Measurements from ENCODE around the gene PIANP.

Gene PIANP

DNA sequence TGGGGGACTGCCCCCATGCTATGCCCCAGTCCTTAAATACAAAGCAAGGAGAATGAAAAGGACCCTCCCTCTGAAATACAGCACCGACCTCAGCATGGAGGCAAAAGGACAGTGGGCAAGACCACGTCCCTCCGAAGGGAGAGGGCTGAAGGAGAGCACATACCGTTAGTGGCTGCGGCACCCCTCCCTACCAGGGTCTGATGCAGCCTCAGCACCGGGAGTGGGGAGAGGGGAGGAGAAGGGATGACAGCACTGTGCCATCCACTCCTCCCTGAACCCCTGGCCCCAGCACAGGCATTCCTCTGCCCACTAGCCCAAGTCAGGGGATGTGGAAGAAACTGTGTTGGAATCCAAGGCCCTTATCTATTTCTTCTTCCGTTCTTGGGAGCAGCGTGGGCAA lies 49.8 kb downstream of the PIANP start:
- no peak overlapping the region for H4K8ac ChIP-seq (ENCODE audit: low read depth, low read length)
- H3K4ac ChIP-seq (ENCODE audit: low read length): no peak overlapping the region
- H3K9me3 ChIP-seq (replicated peaks in 1 of 2; ENCODE audit: control insufficient read depth in 2 of 2, insufficient read depth in 1 of 2, low read depth in 1 of 2, low read length in 2 of 2): peaks cover 1 to 14% of the 10 kb centered on the region in 2 donors
- no peak overlapping the region for H2BK5ac ChIP-seq (ENCODE audit: low read length)
- no peak overlapping the region for H3K9ac ChIP-seq (ENCODE audit: low read depth, low read length, poor library complexity)
- H3K14ac ChIP-seq (ENCODE audit: low read length): no peak overlapping the region
- H2AK5ac ChIP-seq (ENCODE audit: low read depth, low read length): no peak overlapping the region
- no peak overlapping the region for H2BK12ac ChIP-seq (ENCODE audit: low read length)
- no peak overlapping the region for H3K4me2 ChIP-seq (ENCODE audit: insufficient read depth, low read length, poor library complexity, severe bottlenecking)
- H3K36me3 ChIP-seq (replicated peaks in 1 of 2; ENCODE audit: control insufficient read depth in 2 of 2, insufficient read depth in 2 of 2, low read length in 2 of 2): peaks cover 28 to 83% of the 10 kb centered on the region in 2 donors
- no peaks in the 10 kb centered on the region for H3K27me3 ChIP-seq (ENCODE audit: control insufficient read depth in 3 of 3, insufficient read depth in 3 of 3, low read depth in 1 of 3, low read length in 3 of 3)
- H3K4me1 ChIP-seq (ENCODE audit: control insufficient read depth in 2 of 2, insufficient read depth in 1 of 2, low read depth in 1 of 2, low read length in 2 of 2): no peaks in the 10 kb centered on the region
- no peak overlapping the region for H2BK120ac ChIP-seq (ENCODE audit: low read depth, low read length)
- H2AFZ ChIP-seq (ENCODE audit: low read length): no peak overlapping the region
- no CpG with 5 or more reads among the region's 8 CpGs for WGBS, 2 donors (ENCODE audit: extremely low coverage in 2 of 2, insufficient read length in 2 of 2, insufficient replicate concordance in 1 of 2)
- H3K79me1 ChIP-seq (ENCODE audit: low read depth, low read length): no peaks in the 10 kb centered on the region
- H3K4me3 ChIP-seq (ENCODE audit: low read length in 2 of 2): peak overlapping the region in 1 of 2 donors; percentile 35
- H4K91ac ChIP-seq (ENCODE audit: low read depth, low read length, poor library complexity): no peak overlapping the region
- no peak overlapping the region for H3K27ac ChIP-seq (replicated peaks; ENCODE audit: low read length)
- DNase-seq (ENCODE audit: low spot score): no peak
- H3K23ac ChIP-seq (ENCODE audit: low read depth, low read length, poor library complexity): no peak overlapping the region
- H2BK15ac ChIP-seq (ENCODE audit: low read length): no peak overlapping the region
- H3K18ac ChIP-seq (ENCODE audit: low read length): no peak overlapping the region

DNA sequence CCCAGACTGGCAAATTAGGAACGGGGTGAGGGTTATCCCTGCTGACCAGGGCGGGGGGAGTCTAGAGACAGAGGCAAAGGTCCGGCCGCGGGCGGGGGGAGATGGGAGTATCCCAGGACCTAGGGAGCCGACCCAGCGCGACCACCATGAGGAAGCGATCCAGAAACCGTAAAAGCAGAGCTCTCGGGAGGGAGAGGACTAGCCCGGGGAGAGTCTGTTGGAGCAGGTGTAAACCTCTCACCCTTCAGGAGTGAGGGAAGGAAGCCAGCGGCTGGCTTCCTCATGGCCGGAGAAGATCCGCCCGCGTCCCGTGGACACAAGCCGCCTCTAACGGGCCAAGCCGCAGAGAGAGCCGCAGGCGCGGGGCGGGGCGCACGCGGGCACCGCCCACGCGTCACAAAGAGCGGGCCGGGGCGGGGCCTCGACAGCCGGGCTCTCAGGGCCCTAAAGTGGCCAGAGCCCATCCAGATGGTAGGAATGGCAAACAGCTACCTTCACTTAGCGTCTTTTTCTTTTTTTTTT lies 53.5 kb downstream of the PIANP start, which contains the start of gene ACRBP:
Gene ACRBP, minus strand, starts transcription at position 350 of the 522 bp plus-strand sequence. Its CDS starts 66 bp downstream, at position 284.
- Histone ChIP-seq H3K27ac (replicated peaks; ENCODE audit: low read length) (no peak within 1 kb of the TSS), H3K18ac (ENCODE audit: low read length) (peak within 1 kb of the TSS; percentile 84), H3K4me3 (ENCODE audit: low read length in 2 of 2) (peak within 1 kb of the TSS in 1 of 2 donors; percentile 68), H3K4me1 (ENCODE audit: control insufficient read depth in 2 of 2, insufficient read depth in 1 of 2, low read depth in 1 of 2, low read length in 2 of 2) (no peaks in the 10 kb centered on the region), H3K79me1 (ENCODE audit: low read depth, low read length) (no peaks in the 10 kb centered on the region), H2AK5ac (ENCODE audit: low read depth, low read length) (peak within 1 kb of the TSS; percentile 47), H3K14ac (ENCODE audit: low read length) (no peak within 1 kb of the TSS), H3K4me2 (ENCODE audit: insufficient read depth, low read length, poor library complexity, severe bottlenecking) (peak within 1 kb of the TSS; percentile 36), H2BK12ac (ENCODE audit: low read length) (no peak within 1 kb of the TSS), H2AFZ (ENCODE audit: low read length) (no peak within 1 kb of the TSS), H3K9me3 (replicated peaks in 1 of 2; ENCODE audit: control insufficient read depth in 2 of 2, insufficient read depth in 1 of 2, low read depth in 1 of 2, low read length in 2 of 2) (peaks cover 4 to 39% of the 10 kb centered on the region in 2 donors), H2BK120ac (ENCODE audit: low read depth, low read length) (no peak within 1 kb of the TSS), H2BK5ac (ENCODE audit: low read length) (no peak within 1 kb of the TSS), H3K9ac (ENCODE audit: low read depth, low read length, poor library complexity) (peak within 1 kb of the TSS; percentile 83), H2BK15ac (ENCODE audit: low read length) (no peak within 1 kb of the TSS), H3K27me3 (ENCODE audit: control insufficient read depth in 3 of 3, insufficient read depth in 3 of 3, low read depth in 1 of 3, low read length in 3 of 3) (no peaks in the 10 kb centered on the region), H4K8ac (ENCODE audit: low read depth, low read length) (no peak within 1 kb of the TSS), H3K4ac (ENCODE audit: low read length) (no peak within 1 kb of the TSS), H3K23ac (ENCODE audit: low read depth, low read length, poor library complexity) (peak within 1 kb of the TSS; percentile 22), H3K36me3 (replicated peaks in 1 of 2; ENCODE audit: control insufficient read depth in 2 of 2, insufficient read depth in 2 of 2, low read length in 2 of 2) (peaks cover 17 to 47% of the 10 kb centered on the region in 2 donors), H4K91ac (ENCODE audit: low read depth, low read length, poor library complexity) (no peak within 1 kb of the TSS)
- WGBS, 2 donors (ENCODE audit: extremely low coverage in 2 of 2, insufficient read length in 2 of 2, insufficient replicate concordance in 1 of 2): no CpG with 5 or more reads among the region's 38 CpGs
- peak; percentile 50 for DNase-seq (ENCODE audit: low spot score)

DNA sequence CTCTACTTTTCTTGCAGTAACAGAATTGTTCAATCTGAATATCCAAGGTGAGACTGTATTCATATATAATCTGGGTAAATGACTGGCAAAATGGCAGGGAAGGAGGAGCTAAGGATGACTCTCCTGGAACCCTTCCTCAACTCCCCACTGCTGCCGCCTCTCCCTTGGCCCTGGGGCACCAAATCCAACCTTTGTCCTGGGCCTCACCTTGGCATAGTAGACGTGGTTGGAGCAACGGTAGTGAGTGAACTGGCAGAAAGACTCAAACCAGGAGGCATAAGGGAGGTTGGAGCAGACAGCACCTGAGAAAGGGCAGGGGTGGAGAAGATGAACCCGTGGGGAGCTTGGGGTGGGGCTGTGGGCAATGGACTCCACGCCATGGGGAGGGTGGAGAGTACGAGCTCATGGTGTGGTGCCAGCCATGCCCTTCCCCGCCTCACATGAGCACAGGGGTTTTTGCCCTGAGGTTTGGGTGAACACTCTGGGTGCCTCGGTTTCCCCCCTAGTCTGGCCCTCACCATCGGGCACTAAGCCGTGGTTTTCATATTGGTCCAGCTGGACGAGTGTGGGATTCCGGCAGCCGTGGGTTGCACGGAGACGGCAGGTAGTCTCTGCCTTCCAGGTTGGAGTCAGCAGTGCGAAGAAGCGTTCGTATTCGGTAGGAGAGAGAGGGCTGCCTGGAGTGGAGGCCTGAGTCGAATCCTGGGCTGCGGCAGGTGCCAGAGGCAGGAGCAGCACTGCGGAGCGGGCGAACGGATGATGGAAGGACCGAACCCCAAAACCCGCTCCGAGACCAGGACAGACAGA lies 54.1 kb downstream of the PIANP start:
- H3K4me1 ChIP-seq (ENCODE audit: control insufficient read depth in 2 of 2, insufficient read depth in 1 of 2, low read depth in 1 of 2, low read length in 2 of 2): no peaks in the 10 kb centered on the region
- peaks cover 4 to 39% of the 10 kb centered on the region in 2 donors for H3K9me3 ChIP-seq (replicated peaks in 1 of 2; ENCODE audit: control insufficient read depth in 2 of 2, insufficient read depth in 1 of 2, low read depth in 1 of 2, low read length in 2 of 2)
- H4K91ac ChIP-seq (ENCODE audit: low read depth, low read length, poor library complexity): no peak overlapping the region
- H2AFZ ChIP-seq (ENCODE audit: low read length): no peak overlapping the region
- peak overlapping the region in 1 of 2 donors; percentile 68 for H3K4me3 ChIP-seq (ENCODE audit: low read length in 2 of 2)
- peak overlapping the region; percentile 36 for H3K4me2 ChIP-seq (ENCODE audit: insufficient read depth, low read length, poor library complexity, severe bottlenecking)
- H3K36me3 ChIP-seq (replicated peaks in 1 of 2; ENCODE audit: control insufficient read depth in 2 of 2, insufficient read depth in 2 of 2, low read length in 2 of 2): peaks cover 14 to 40% of the 10 kb centered on the region in 2 donors
- no peak overlapping the region for H2BK12ac ChIP-seq (ENCODE audit: low read length)
- H3K9ac ChIP-seq (ENCODE audit: low read depth, low read length, poor library complexity): peak overlapping the region; percentile 83
- WGBS, 2 donors (ENCODE audit: extremely low coverage in 2 of 2, insufficient read length in 2 of 2, insufficient replicate concordance in 1 of 2): no CpG with 5 or more reads among the region's 28 CpGs
- no peak overlapping the region for H3K27ac ChIP-seq (replicated peaks; ENCODE audit: low read length)
- no peaks in the 10 kb centered on the region for H3K79me1 ChIP-seq (ENCODE audit: low read depth, low read length)
- H2AK5ac ChIP-seq (ENCODE audit: low read depth, low read length): peak overlapping the region; percentile 47
- H2BK5ac ChIP-seq (ENCODE audit: low read length): no peak overlapping the region
- no peak overlapping the region for H4K8ac ChIP-seq (ENCODE audit: low read depth, low read length)
- peak overlapping the region; percentile 22 for H3K23ac ChIP-seq (ENCODE audit: low read depth, low read length, poor library complexity)
- H3K4ac ChIP-seq (ENCODE audit: low read length): no peak overlapping the region
- DNase-seq (ENCODE audit: low spot score): no peak
- peak overlapping the region; percentile 52 for H3K18ac ChIP-seq (ENCODE audit: low read length)
- H2BK15ac ChIP-seq (ENCODE audit: low read length): no peak overlapping the region
- no peaks in the 10 kb centered on the region for H3K27me3 ChIP-seq (ENCODE audit: control insufficient read depth in 3 of 3, insufficient read depth in 3 of 3, low read depth in 1 of 3, low read length in 3 of 3)
- H2BK120ac ChIP-seq (ENCODE audit: low read depth, low read length): no peak overlapping the region
- H3K14ac ChIP-seq (ENCODE audit: low read length): no peak overlapping the region

DNA sequence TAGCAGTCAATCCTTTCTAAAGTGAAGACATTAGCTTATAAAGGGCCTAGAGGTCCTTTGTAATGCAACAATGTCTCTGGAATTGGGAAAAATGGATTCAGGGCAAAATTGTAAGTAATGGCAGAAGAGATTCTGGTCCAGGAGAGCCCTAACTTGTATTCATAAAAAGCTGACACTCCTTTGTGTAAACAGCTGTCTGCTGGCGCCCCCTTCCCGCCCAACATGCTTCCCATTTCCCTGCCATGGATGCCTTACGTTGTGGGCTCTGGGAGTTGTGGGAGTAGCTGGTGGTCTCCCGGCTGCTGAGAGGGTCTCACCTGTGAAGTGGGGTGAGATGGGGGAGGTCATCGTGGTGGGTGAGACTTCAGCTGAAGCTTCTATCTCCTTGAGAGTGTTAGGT lies 55.7 kb downstream of the PIANP start:
- Histone ChIP-seq H3K9me3 (replicated peaks in 1 of 2; ENCODE audit: control insufficient read depth in 2 of 2, insufficient read depth in 1 of 2, low read depth in 1 of 2, low read length in 2 of 2) (peaks cover 4 to 39% of the 10 kb centered on the region in 2 donors), H2BK12ac (ENCODE audit: low read length) (no peak overlapping the region), H2AK5ac (ENCODE audit: low read depth, low read length) (no peak overlapping the region), H3K27ac (replicated peaks; ENCODE audit: low read length) (no peak overlapping the region), H4K91ac (ENCODE audit: low read depth, low read length, poor library complexity) (no peak overlapping the region), H2BK120ac (ENCODE audit: low read depth, low read length) (no peak overlapping the region), H3K79me1 (ENCODE audit: low read depth, low read length) (no peaks in the 10 kb centered on the region), H3K27me3 (ENCODE audit: control insufficient read depth in 3 of 3, insufficient read depth in 3 of 3, low read depth in 1 of 3, low read length in 3 of 3) (no peaks in the 10 kb centered on the region), H3K23ac (ENCODE audit: low read depth, low read length, poor library complexity) (no peak overlapping the region), H3K9ac (ENCODE audit: low read depth, low read length, poor library complexity) (no peak overlapping the region), H3K4me1 (ENCODE audit: control insufficient read depth in 2 of 2, insufficient read depth in 1 of 2, low read depth in 1 of 2, low read length in 2 of 2) (no peaks in the 10 kb centered on the region), H3K14ac (ENCODE audit: low read length) (no peak overlapping the region), H2BK15ac (ENCODE audit: low read length) (no peak overlapping the region), H4K8ac (ENCODE audit: low read depth, low read length) (no peak overlapping the region), H3K4me2 (ENCODE audit: insufficient read depth, low read length, poor library complexity, severe bottlenecking) (no peak overlapping the region), H3K18ac (ENCODE audit: low read length) (no peak overlapping the region), H2AFZ (ENCODE audit: low read length) (peak overlapping the region; percentile 51), H3K4me3 (ENCODE audit: low read length in 2 of 2) (no peak overlapping the region), H3K36me3 (replicated peaks in 1 of 2; ENCODE audit: control insufficient read depth in 2 of 2, insufficient read depth in 2 of 2, low read length in 2 of 2) (peaks cover 2 to 25% of the 10 kb centered on the region in 2 donors), H3K4ac (ENCODE audit: low read length) (no peak overlapping the region), H2BK5ac (ENCODE audit: low read length) (no peak overlapping the region)
- no peak for DNase-seq (ENCODE audit: low spot score)
- WGBS, 2 donors (ENCODE audit: extremely low coverage in 2 of 2, insufficient read length in 2 of 2, insufficient replicate concordance in 1 of 2): no CpG with 5 or more reads among the region's 5 CpGs
